ENCODE measurements around the gene SNX30.

SNX30 gene

GRCh38 chr9:112836394-112836793 is 85.8 kb downstream of the SNX30 start:
- H3K27me3 ChIP-seq (ENCODE audit: control insufficient read depth, insufficient read depth, low read length) = no peaks in the 10 kb centered on the region
- no peak overlapping the region for H3K4me2 ChIP-seq (ENCODE audit: low read length)
- no peaks in the 10 kb centered on the region for H3K9me3 ChIP-seq (replicated peaks; ENCODE audit: low read length)
- no peak overlapping the region for H3K9ac ChIP-seq (ENCODE audit: low read depth, low read length)
- H3K36me3 ChIP-seq (ENCODE audit: insufficient read depth, low read length) = peaks cover 14% of the 10 kb centered on the region
- no peaks in the 10 kb centered on the region for H3K4me1 ChIP-seq (ENCODE audit: control insufficient read depth, insufficient read depth, low read length)
- no peak overlapping the region for H3K4me3 ChIP-seq (ENCODE audit: low read length)

GRCh38 chr9:112838342-112838741 is 87.8 kb downstream of the SNX30 start:
- Histone ChIP-seq H3K4me2 (ENCODE audit: low read length) (no peak overlapping the region), H3K9ac (ENCODE audit: low read depth, low read length) (no peak overlapping the region), H3K9me3 (replicated peaks; ENCODE audit: low read length) (no peaks in the 10 kb centered on the region), H3K4me1 (ENCODE audit: control insufficient read depth, insufficient read depth, low read length) (no peaks in the 10 kb centered on the region), H3K4me3 (ENCODE audit: low read length) (no peak overlapping the region), H3K36me3 (ENCODE audit: insufficient read depth, low read length) (peaks cover 14% of the 10 kb centered on the region), H3K27me3 (ENCODE audit: control insufficient read depth, insufficient read depth, low read length) (no peaks in the 10 kb centered on the region)

- Histone ChIP-seq H3K36me3 (ENCODE audit: insufficient read depth, low read length) (peaks cover 14% of the 10 kb centered on the region), H3K4me3 (ENCODE audit: low read length) (no peak overlapping the region), H3K9ac (ENCODE audit: low read depth, low read length) (no peak overlapping the region), H3K9me3 (replicated peaks; ENCODE audit: low read length) (no peaks in the 10 kb centered on the region), H3K4me2 (ENCODE audit: low read length) (no peak overlapping the region), H3K27me3 (ENCODE audit: control insufficient read depth, insufficient read depth, low read length) (no peaks in the 10 kb centered on the region), H3K4me1 (ENCODE audit: control insufficient read depth, insufficient read depth, low read length) (no peaks in the 10 kb centered on the region)
These were observed 88.8 kb downstream of the SNX30 start for GRCh38 chr9:112839331-112839730.

- H3K4me2 ChIP-seq (ENCODE audit: low read length) = no peak overlapping the region
- H3K4me3 ChIP-seq (ENCODE audit: low read length) = no peak overlapping the region
- peaks cover 14% of the 10 kb centered on the region for H3K36me3 ChIP-seq (ENCODE audit: insufficient read depth, low read length)
- no peaks in the 10 kb centered on the region for H3K27me3 ChIP-seq (ENCODE audit: control insufficient read depth, insufficient read depth, low read length)
- H3K4me1 ChIP-seq (ENCODE audit: control insufficient read depth, insufficient read depth, low read length) = no peaks in the 10 kb centered on the region
- H3K9me3 ChIP-seq (replicated peaks; ENCODE audit: low read length) = no peaks in the 10 kb centered on the region
- H3K9ac ChIP-seq (ENCODE audit: low read depth, low read length) = no peak overlapping the region
These were observed 90.7 kb downstream of the SNX30 start for GRCh38 chr9:112841261-112841660.

- peaks cover 14% of the 10 kb centered on the region for H3K36me3 ChIP-seq (ENCODE audit: insufficient read depth, low read length)
- no peak overlapping the region for H3K4me3 ChIP-seq (ENCODE audit: low read length)
- H3K4me2 ChIP-seq (ENCODE audit: low read length) = no peak overlapping the region
- no peaks in the 10 kb centered on the region for H3K9me3 ChIP-seq (replicated peaks; ENCODE audit: low read length)
- no peaks in the 10 kb centered on the region for H3K27me3 ChIP-seq (ENCODE audit: control insufficient read depth, insufficient read depth, low read length)
- peaks cover 12% of the 10 kb centered on the region for H3K4me1 ChIP-seq (ENCODE audit: control insufficient read depth, insufficient read depth, low read length)
- H3K9ac ChIP-seq (ENCODE audit: low read depth, low read length) = no peak overlapping the region
These were observed 92.0 kb downstream of the SNX30 start for GRCh38 chr9:112842555-112842954.

GRCh38 chr9:112844771-112845542 is 94.4 kb downstream of the SNX30 start:
- H3K9ac ChIP-seq (ENCODE audit: low read depth, low read length) = no peak overlapping the region
- H3K4me3 ChIP-seq (ENCODE audit: low read length) = no peak overlapping the region
- H3K4me2 ChIP-seq (ENCODE audit: low read length) = no peak overlapping the region
- peaks cover under 1% of the 10 kb centered on the region for H3K36me3 ChIP-seq (ENCODE audit: insufficient read depth, low read length)
- no peaks in the 10 kb centered on the region for H3K9me3 ChIP-seq (replicated peaks; ENCODE audit: low read length)
- H3K4me1 ChIP-seq (ENCODE audit: control insufficient read depth, insufficient read depth, low read length) = peaks cover 13% of the 10 kb centered on the region
- H3K27me3 ChIP-seq (ENCODE audit: control insufficient read depth, insufficient read depth, low read length) = no peaks in the 10 kb centered on the region

- H3K9ac ChIP-seq (ENCODE audit: low read depth, low read length) = no peak overlapping the region
- H3K27me3 ChIP-seq (ENCODE audit: control insufficient read depth, insufficient read depth, low read length) = no peaks in the 10 kb centered on the region
- H3K4me1 ChIP-seq (ENCODE audit: control insufficient read depth, insufficient read depth, low read length) = peaks cover 13% of the 10 kb centered on the region
- H3K4me3 ChIP-seq (ENCODE audit: low read length) = no peak overlapping the region
- peaks cover 3% of the 10 kb centered on the region for H3K36me3 ChIP-seq (ENCODE audit: insufficient read depth, low read length)
- peak overlapping the region; percentile 16 for H3K4me2 ChIP-seq (ENCODE audit: low read length)
- H3K9me3 ChIP-seq (replicated peaks; ENCODE audit: low read length) = no peaks in the 10 kb centered on the region
These were observed 96.2 kb downstream of the SNX30 start for GRCh38 chr9:112846528-112847488.

GRCh38 chr9:112848316-112849151 is 98.0 kb downstream of the SNX30 start:
- Histone ChIP-seq H3K9me3 (replicated peaks; ENCODE audit: low read length) (no peaks in the 10 kb centered on the region), H3K36me3 (ENCODE audit: insufficient read depth, low read length) (peaks cover 6% of the 10 kb centered on the region), H3K27me3 (ENCODE audit: control insufficient read depth, insufficient read depth, low read length) (no peaks in the 10 kb centered on the region), H3K4me1 (ENCODE audit: control insufficient read depth, insufficient read depth, low read length) (peaks cover 13% of the 10 kb centered on the region), H3K9ac (ENCODE audit: low read depth, low read length) (no peak overlapping the region), H3K4me2 (ENCODE audit: low read length) (no peak overlapping the region), H3K4me3 (ENCODE audit: low read length) (no peak overlapping the region)

- Histone ChIP-seq H3K4me3 (ENCODE audit: low read length) (no peak overlapping the region), H3K36me3 (ENCODE audit: insufficient read depth, low read length) (peaks cover 6% of the 10 kb centered on the region), H3K27me3 (ENCODE audit: control insufficient read depth, insufficient read depth, low read length) (no peaks in the 10 kb centered on the region), H3K9ac (ENCODE audit: low read depth, low read length) (no peak overlapping the region), H3K9me3 (replicated peaks; ENCODE audit: low read length) (no peaks in the 10 kb centered on the region), H3K4me1 (ENCODE audit: control insufficient read depth, insufficient read depth, low read length) (peaks cover 13% of the 10 kb centered on the region), H3K4me2 (ENCODE audit: low read length) (no peak overlapping the region)
These were observed 98.9 kb downstream of the SNX30 start for GRCh38 chr9:112849363-112849922.

GRCh38 chr9:112850840-112851239 is 100.3 kb downstream of the SNX30 start:
- H3K9ac ChIP-seq (ENCODE audit: low read depth, low read length) = no peak overlapping the region
- H3K4me2 ChIP-seq (ENCODE audit: low read length) = no peak overlapping the region
- H3K9me3 ChIP-seq (replicated peaks; ENCODE audit: low read length) = no peaks in the 10 kb centered on the region
- peaks cover 13% of the 10 kb centered on the region for H3K4me1 ChIP-seq (ENCODE audit: control insufficient read depth, insufficient read depth, low read length)
- no peak overlapping the region for H3K4me3 ChIP-seq (ENCODE audit: low read length)
- peaks cover 6% of the 10 kb centered on the region for H3K36me3 ChIP-seq (ENCODE audit: insufficient read depth, low read length)
- H3K27me3 ChIP-seq (ENCODE audit: control insufficient read depth, insufficient read depth, low read length) = no peaks in the 10 kb centered on the region
